ENCODE results near the gene MYBPC1.
"Not testable (repeated sequence)": the region's sequence is repeated elsewhere in the genome, so short reads cannot be mapped to it uniquely, and the experiment has no call there.

Gene MYBPC1

DNA sequence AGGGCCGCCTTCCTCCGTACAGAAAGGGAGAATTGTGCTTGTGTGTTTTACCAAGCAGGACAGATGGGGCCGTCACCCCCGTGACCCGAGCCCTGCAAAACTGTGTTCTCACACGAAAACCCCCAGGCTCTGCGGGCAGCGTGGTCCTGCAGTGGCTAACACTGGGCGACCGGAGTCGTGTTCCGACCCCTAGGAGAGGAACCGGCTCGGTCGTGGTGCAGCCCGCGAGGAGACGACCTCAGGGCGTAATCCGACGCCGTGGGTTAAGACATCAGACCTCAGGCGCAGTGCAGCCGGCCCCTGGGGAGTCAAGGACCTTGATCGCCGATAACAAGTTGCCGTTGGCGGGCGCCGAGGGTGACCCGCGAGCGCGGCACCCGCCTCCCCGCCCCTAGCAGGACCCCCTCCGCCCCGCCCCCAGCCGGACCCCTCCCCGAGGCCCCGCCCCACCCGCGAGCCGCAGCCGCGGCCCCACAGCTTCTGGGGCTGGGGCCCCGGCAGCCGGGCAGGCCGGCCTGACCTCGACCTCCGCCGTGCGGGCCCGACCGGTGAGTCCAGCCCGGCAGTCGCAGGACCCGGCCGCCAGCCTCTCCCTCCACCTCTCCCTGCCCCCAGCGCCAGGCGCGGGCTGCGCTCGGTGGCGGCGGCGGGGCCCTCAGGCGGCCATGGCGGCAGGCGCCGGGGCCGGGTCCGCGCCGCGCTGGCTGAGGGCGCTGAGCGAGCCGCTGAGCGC lies 102.6 kb downstream of the MYBPC1 start, which contains the start of gene CHPT1:
CHPT1 (plus strand) TSS at position 444 of the 733 bp plus-strand sequence; CDS start at position 666, 222 bp downstream.
- DNase-seq = peak; percentile 79

DNA sequence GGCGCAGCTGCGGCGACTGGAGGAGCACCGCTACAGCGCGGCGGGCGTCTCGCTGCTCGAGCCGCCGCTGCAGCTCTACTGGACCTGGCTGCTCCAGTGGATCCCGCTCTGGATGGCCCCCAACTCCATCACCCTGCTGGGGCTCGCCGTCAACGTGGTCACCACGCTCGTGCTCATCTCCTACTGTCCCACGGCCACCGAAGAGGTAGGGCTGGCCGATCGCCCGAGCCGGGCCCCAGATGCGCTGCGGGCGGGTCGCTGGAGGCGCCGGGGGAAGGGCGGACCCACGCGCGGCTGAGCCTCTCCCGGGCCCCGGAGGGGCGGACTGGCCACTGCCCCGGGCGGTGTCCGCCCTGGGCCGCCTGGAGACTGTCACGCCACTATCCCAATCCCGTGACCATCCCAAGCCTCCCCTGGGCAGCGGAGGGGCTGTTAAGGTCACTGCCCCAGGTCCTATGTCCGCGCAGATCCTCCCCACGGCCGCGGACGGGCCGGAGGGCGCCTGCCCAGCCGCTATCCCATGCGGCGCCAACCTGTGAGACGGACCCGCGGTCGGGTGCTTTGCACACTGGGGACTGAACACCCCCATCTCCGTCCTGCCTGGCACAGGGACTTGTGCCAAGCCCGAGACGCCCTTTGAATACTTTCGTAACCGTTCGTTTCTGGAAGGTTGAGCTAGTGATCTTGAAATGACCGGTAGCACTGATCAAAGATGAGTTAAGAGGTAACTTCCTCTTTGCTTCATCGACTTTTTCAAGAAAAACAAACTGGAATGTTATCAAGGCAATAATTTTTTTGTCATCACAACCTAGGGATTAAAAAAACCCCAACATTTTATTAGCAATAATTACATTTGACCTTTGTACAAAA lies 103.4 kb downstream of the MYBPC1 start:
- DNase-seq = peak; percentile 27

DNA sequence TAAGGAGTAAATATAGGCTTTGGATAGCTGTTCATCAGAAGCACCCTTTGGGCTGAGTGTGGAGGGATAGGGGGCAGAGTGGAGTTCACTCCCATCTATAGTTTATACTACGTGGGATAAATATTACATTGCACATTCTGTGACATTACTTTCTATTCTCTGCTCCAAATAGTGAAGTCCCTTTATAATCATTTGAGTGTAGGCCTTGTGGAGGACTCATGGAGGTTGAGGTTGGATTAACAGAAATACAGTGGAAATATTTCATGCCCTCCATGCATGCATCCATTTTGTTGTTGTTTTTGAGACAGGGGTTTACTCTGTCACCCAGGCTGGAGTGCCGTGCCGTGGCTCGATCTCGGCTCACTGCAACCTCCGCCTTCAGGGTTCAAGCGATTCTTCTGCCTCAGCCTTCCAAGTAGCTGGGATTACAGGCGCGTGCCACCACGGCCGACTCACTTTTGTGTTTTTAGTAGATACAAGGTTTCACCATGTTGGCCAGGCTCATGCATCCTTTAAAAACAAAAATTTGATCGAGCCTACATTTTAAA lies 104.1 kb downstream of the MYBPC1 start:
- peak; percentile 4 for DNase-seq

DNA sequence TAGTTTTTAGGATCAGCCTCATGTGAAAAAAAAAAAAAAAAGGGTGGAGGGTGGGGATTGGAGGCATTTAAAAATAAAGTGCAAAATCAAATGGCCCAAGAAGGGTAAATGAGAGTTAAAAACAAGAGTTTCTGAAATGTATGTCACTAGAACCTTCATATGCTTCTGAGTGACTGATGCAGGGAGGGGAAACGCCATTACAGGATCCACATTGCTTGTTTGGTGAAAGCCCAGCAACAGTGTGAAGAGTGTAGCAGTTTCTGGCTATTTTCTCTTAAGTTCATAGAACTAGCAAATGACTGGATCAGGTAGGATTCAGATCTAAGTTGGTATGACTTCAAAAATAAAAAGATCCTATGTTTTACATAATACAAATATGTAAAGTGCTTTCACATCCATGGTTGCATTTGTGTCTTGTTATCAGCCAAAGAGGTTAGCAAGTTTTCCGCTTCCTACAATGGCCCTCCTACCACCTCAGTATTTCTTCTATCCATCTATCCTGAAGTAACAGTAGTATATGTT lies 105.6 kb downstream of the MYBPC1 start:
- DNase-seq = no peak

DNA sequence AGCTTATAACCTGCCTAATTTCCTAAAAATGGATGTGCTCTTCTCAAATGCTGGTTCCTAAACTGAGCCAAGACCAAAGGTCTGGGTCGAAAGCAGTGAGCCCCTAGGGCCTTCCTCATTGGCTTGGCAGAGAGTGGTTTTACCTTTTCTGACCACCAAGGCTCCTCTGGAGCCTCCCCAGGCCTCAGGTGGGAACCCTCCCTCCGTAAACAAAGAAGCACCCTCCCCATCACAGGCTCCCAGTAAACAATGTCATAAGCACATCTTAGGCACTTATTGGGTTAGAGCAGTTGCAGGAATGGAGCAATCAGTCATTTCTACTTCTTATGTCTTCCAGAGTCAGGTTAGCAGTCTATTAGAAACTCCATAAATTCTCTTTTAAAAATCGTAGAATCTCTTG lies 108.7 kb downstream of the MYBPC1 start:
- no peak for DNase-seq

DNA sequence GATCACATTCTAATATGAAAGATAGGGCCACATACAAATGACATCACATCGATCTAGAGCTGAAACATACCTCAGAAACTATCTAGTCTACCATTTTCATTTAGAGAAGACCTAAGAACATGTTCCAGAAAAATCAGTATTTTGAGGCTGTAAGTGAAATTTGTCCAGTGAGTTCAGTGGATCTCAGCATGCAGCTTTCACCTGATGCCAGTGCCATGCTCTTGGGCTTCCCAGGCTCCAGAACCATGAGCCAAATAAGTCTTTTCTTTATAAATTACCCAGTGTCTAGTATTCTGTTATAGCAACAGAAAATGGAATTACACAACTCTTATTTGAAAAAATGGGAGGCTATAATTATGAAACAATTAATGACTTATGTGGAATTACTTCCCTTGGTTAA lies 111.6 kb downstream of the MYBPC1 start:
- no peak for DNase-seq

DNA sequence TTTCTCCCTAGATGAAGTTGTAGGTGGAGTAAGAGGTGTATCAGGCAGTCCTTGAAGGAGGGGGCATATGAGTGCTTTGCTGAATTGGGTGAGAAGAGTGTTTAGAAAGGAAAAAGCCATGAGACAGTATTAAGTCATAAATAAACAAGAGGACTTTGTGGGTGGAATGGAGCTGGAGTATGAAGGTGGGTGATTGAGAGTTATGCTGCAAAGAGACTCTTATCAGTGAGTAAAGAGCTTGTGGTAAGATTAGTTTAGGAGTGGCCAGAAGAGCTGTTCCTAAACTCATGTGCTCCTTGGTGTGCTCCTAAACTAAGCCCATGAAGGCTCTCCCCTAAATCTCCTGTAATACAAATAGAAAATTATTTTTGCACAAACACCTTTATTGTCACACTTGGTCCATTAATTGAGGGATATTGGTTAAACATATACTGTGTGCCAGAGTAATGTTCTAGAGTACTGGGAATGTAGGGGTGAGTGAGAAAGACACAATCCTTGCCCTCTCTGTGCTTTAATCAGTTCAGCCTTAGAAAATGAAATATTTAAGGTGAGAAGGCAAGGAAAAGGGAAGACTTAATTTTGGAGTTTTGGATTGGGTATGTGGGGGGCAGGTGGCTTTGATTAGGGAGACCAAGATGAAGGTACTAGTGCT lies 112.5 kb downstream of the MYBPC1 start:
- no peak for DNase-seq

DNA sequence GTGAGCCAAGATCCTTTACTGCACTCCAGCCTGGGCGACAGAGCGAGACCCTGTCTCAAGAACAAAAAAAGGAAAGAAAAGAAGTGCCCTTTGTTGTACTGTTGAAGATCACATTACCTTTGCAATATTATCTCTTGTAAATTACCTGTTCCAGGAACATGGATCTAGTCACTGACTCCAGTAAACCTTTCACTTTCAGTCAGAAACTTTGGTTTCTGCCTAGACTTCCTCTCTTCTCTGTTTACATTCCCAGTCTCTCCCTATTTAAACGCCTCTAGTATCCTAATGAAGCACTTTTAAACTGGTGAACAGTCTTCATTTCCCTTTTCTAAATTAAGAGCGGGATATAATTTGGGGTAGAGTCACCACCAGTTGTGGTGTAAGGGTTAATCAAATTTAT lies 115.5 kb downstream of the MYBPC1 start:
- no peak for DNase-seq

DNA sequence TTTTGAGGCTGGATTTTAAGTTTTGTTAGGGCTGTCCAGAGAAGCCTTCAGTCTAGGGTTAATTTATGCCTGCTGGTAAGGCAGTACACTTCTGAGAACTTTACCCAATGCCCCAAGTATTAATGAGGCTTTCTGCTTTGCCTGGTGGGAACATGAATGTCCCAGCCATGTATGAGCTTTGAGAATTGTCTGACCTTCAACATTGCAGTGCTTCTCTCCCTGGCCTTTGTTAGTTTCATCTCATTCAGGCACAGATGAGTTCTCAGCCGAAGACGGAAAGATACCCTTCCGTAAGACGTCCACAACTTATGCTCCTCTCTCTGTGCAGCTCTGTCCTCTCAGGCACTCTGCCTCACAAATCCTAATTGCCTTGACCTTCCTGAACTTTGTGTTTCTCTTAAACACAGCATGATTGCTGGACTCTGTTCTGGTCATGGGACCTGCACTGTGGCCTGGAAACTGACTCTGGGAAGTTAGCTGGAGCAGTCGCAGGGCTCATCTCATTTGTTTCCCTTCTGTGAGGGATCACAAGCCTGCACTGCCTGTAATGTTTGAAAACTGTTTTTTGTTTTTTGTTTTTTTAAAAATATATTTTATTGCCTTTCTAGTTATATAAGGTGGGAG lies 118.4 kb downstream of the MYBPC1 start:
- no peak for DNase-seq

DNA sequence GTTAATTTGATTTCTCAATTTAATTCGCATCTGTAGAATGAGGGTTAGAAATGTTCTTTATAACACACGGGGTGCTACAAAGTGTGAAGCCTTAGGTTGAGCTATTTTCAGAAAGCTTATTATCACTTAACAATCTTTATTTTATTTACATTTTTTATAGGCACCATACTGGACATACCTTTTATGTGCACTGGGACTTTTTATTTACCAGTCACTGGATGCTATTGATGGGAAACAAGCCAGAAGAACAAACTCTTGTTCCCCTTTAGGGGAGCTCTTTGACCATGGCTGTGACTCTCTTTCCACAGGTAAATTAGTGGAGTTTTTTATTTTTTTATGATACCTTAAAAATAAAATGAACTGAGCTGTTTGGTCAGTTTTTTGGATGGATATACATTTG lies 119.2 kb downstream of the MYBPC1 start:
- no peak for DNase-seq

DNA sequence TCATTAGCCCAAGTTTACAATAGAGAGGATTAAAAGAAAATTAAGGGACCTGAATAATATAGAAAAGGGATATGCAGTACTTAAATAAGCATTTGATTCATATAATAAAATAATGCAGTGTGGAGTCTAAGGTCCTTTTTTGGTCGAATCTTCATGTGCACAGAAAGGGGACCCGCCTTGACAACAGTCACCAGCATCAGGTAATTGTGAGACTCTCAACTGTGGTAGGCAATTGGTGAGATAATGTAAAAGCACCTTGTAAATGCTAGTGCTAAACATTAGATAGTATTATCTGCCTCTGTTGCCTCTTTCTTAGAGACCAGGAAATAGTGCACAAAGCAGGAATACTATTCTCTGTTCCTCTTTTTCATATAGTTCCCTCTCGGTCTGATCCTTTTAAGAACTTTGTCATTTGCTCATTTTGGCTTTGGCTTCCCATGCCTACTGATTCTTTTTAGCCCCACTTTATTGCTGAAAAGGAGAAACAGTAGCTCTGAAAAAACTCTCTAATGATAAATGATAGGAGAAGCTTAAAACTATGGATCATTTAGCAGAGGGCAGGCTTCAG lies 120.2 kb downstream of the MYBPC1 start:
- no peak for DNase-seq

DNA sequence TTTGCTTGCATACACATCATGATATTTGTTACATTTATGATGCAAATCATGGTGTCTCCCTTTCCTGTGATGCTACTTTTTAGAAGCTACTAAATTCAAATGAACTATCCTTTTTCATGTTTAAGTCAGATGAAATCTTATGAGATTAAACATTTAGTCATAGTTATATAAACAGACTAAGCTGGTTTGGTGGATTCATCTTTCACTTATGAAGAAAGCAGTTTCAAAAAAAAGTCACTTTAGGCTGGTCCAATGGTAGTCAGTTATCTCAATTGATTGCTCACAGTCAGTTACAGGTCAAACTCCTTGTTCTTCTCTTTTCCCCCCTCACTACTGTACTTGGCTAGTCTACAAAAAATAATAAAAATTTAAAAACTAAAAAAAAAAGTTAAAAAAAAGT lies 124.8 kb downstream of the MYBPC1 start:
- no peak for DNase-seq

DNA sequence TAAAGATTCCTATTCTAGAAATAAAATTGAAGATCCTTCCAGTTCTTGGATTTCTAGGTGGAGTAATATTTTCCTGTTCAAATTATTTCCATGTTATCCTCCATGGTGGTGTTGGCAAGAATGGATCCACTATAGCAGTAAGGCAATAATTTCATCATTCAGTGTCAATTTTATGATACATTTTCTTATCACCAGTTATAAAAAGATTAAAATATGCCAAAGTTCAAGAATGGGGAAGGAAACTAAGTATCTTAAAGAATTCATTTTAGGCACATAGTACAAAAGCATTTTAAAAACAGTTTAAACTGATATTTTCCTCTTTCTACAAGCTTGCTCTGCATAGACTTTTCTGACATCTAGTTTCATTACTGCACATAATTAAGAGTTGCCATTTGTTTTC lies 125.3 kb downstream of the MYBPC1 start:
- DNase-seq = no peak

DNA sequence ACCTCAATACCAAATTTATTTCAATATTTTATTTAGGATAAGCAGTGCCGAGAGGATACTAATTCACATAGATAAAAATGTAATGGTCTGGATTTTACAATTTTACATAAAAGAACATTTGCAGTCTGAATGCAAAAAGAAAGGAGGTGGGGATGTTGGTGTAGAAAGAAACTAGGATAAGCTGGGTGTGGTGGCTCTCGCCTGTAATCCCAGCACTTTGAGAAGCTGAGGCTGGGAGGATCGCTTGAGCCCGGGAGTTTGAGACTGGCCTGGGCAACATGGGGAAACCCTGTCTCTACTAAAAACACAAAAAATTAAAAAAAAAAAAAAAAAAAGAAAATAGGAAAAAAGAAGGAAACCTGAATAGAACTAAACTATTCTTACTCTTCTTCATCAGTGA lies 127.6 kb downstream of the MYBPC1 start:
- DNase-seq = no peak

DNA sequence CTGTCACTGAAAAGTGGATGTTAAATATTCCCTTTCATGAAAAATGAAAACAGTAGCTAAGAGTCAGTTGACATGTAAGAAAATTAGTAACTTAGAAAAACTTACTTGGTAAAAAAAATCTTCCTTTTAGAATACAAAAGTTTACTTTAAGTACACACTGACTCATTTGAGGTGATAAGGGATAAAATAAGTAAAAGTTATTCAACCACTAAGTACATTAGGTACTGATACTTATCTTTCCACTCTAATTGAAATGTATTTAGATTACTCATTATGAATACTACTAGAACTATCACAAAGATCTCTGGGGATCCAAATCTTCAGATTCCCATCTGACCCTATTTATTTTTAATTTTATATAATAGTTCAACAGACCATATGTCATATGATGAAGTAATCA lies 132.3 kb downstream of the MYBPC1 start:
- no peak for DNase-seq

DNA sequence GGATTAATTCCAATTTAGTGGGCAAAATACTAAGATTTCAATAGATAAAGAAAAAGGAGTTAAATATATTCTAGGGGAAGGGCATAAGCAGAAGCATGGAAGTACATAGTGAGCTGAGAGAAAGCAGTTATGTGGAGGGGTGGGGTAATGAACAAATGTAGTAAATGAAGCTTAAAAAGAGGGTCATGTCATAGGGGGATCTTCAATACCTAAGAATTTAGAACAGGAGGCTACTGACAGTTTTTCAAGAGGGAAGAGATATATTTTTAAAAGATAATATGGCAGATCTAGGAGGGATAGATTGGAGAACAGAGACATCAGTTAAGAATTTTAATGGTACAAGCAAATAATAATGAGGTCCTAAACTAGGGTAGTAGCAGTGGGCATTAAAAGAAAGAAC lies 135.1 kb downstream of the MYBPC1 start:
- no peak for DNase-seq

DNA sequence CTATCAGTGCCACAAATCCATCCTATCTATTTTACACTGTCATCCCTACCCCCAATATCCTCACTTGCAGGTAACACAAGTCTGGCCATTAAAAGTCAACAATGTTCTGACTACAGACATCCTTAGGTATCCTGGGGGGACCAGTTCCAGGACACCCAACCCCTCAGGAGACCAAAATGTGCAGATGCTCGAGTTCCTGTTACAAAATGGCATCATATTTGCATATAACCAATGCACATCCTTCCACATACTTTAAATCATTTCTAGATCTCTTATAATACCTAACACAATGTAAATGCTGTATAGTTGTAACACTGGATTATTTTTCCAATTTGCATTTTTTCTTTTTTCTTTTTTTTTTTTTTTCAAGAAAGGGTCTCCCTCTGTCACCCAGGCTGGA lies 137.5 kb downstream of the MYBPC1 start:
- DNase-seq = no peak

DNA sequence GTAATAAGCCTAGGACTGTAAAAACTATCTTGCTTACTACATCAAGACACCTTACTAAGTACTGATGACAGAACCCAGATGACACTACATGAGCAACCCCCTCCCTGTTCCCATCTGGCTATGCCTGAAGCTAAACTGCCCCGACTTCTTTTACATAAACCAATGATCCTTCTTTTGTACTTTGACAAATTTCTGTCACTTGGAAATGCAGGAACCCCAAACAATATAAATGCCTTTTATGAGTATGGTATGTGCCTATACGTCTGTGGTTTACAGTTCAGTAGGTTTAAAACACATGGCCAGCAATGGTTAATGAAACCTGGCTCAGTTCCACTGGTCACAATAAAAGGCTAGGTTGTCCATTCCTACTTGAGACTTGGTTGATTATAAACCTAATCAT lies 138.4 kb downstream of the MYBPC1 start:
- no peak for DNase-seq

DNA sequence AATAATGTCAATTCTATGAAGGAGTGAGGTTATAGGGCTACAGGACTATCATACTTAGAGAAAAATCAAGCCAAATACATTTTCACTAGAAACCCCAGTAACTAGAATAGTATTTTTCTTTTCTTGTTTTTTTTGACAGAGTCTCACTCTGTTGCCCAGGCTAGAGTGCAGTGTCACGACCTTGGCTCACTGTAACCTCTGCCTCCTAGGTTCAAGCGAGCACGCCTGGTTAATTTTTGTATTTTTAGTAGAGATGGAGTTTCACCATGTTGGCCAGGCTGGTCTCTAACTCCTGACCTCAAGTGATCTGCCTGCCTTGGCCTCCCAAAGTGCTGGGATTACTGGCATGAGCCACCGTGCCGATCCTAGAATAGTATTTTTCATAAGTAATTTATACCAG lies 139.7 kb downstream of the MYBPC1 start:
- DNase-seq = not testable (repeated sequence)

Measured in CD4-positive, alpha-beta T cell treated with Interleukin-6 for 4 hours (primary cell).